HepG2 (cell line): Measurements from ENCODE around the gene BAG5. TPM values are rescaled to one million over a fixed set of nuclear protein-coding genes. Genes with fewer than 3 reads are reported as not detected.

Source experiments
- AGO2 ChIP-seq: fragments of 200-400 bp; formaldehyde crosslinking; optimal IDR thresholded peaks from 2 replicates; pipeline ENCODE3; 2017; ENCODE audit warnings: mild to moderate bottlenecking, low read depth, low read length, moderate library complexity
- AKAP8 ChIP-seq: sonication (generic); formaldehyde crosslinking; IDR thresholded peaks from 2 replicates; pipeline ENCODE4 v1.5.1; 2020; ENCODE audit warnings: mild to moderate bottlenecking, missing genetic modification reagents
- BCL6 ChIP-seq: IDR thresholded peaks from 2 replicates; pipeline ENCODE4 v1.6.1; 2016; ENCODE audit warnings: missing genetic modification reagents, missing compliant biosample characterization
- BHLHE40 ChIP-seq: IDR thresholded peaks from 2 replicates; pipeline ENCODE4 v1.6.1; 2011; ENCODE audit warnings: low read length, improper control_type of control experiment
- CENPBD1 ChIP-seq: sonication (generic); formaldehyde crosslinking; IDR thresholded peaks from 2 replicates; pipeline ENCODE4 v1.8.0; 2022; ENCODE audit warnings: missing genetic modification reagents, low read depth, mild to moderate bottlenecking, borderline replicate concordance
- CTCF ChIP-seq: sonication (generic); formaldehyde crosslinking; IDR thresholded peaks from 2 replicates; pipeline ENCODE4 v1.5.0; 2020; ENCODE audit warnings: mild to moderate bottlenecking, missing genetic modification reagents, moderate library complexity
- HCFC1 ChIP-seq: fragments of 150-350 bp; IDR thresholded peaks from 2 replicates; pipeline ENCODE4 v1.6.1; 2014; ENCODE audit warnings: low read depth, low read length
- HINFP ChIP-seq: sonication (generic); formaldehyde crosslinking; IDR thresholded peaks from 2 replicates; pipeline ENCODE4 v1.4.0; 2020; ENCODE audit warnings: low read depth, mild to moderate bottlenecking, missing genetic modification reagents
- ISX ChIP-seq: sonication (generic); formaldehyde crosslinking; conservative IDR thresholded peaks from 2 replicates; pipeline ENCODE4 v1.5.0; 2020; ENCODE audit warnings: missing genetic modification reagents
- KLF13 ChIP-seq: sonication (generic); formaldehyde crosslinking; IDR thresholded peaks from 2 replicates; pipeline ENCODE4 v1.4.0; 2020; ENCODE audit warnings: mild to moderate bottlenecking, missing genetic modification reagents
- MEIS2 ChIP-seq: sonication (generic); formaldehyde crosslinking; IDR thresholded peaks from 2 replicates; pipeline ENCODE4 v1.9.0; 2021; ENCODE audit warnings: mild to moderate bottlenecking, missing genetic modification reagents
- MLXIP ChIP-seq: sonication (generic); formaldehyde crosslinking; IDR thresholded peaks from 2 replicates; pipeline ENCODE4 v1.9.0; 2021; ENCODE audit warnings: missing genetic modification reagents, borderline replicate concordance
- MXI1 ChIP-seq: IDR thresholded peaks from 3 replicates; pipeline ENCODE4 v1.6.1; 2012; ENCODE audit warnings: low read depth, low read length, inconsistent platforms, borderline replicate concordance
- NCOA5 ChIP-seq: sonication (generic); formaldehyde crosslinking; IDR thresholded peaks from 2 replicates; pipeline ENCODE4 v1.4.0; 2020; ENCODE audit warnings: missing genetic modification reagents
- NFIC ChIP-seq: IDR thresholded peaks from 2 replicates; pipeline ENCODE4 v1.6.1; 2012; ENCODE audit warnings: mild to moderate bottlenecking, low read length, inconsistent platforms
- NR2F2 ChIP-seq: IDR thresholded peaks from 2 replicates; pipeline ENCODE4 v1.6.1; 2012; ENCODE audit warnings: low read depth, inconsistent platforms, borderline replicate concordance
- PHF20 ChIP-seq: sonication (generic); formaldehyde crosslinking; IDR thresholded peaks from 2 replicates; pipeline ENCODE4 v1.5.0; 2020; ENCODE audit warnings: mild to moderate bottlenecking, missing genetic modification reagents
- POLR2AphosphoS2 ChIP-seq: IDR thresholded peaks from 2 replicates; pipeline ENCODE4 v1.6.1; 2011; ENCODE audit warnings: low read depth, low read length, improper control_type of control experiment
- SIX1 ChIP-seq: sonication (generic); formaldehyde crosslinking; IDR thresholded peaks from 2 replicates; pipeline ENCODE4 v1.4.0; 2020; ENCODE audit warnings: missing genetic modification reagents, borderline replicate concordance
- SUZ12 ChIP-seq: fragments of 150-350 bp; IDR thresholded peaks from 2 replicates; pipeline ENCODE4 v1.6.1; 2014; ENCODE audit warnings: low read depth, low read length
- ZBTB38 ChIP-seq: sonication (generic); formaldehyde crosslinking; IDR thresholded peaks from 2 replicates; pipeline ENCODE4 v1.5.1; 2020; ENCODE audit warnings: mild to moderate bottlenecking, missing genetic modification reagents
- ZBTB49 ChIP-seq: sonication (generic); formaldehyde crosslinking; IDR thresholded peaks from 2 replicates; pipeline ENCODE4 v1.4.0; 2020; ENCODE audit warnings: missing genetic modification reagents, borderline replicate concordance
- polyA plus RNA-seq, 8 experiments: library from polyadenylated mRNA; depleted of rRNA in 3 of 8; stranded (reverse) in 7 of 8; unstranded in 1 of 8; fragments of >200 nt; fragmentation: Illumina TruSeq in 4 of 8; extraction: Trizol in 4 of 8; gene quantifications; 2 replicates each; pipeline versions ENCODE4 v1.2.1 to v1.2.3, GENCODE V29; 2011 to 2016; ENCODE audit warnings: low read depth in 4 of 8, missing spikeins in 1 of 8, mixed read lengths in 1 of 8; ENCODE audit not compliant: insufficient read depth in 1 of 8
- total RNA-seq, 5 experiments: library from RNA; depleted of rRNA; stranded (reverse); fragments of >200 nt; fragmentation: Illumina TruSeq; extraction: Trizol; gene quantifications; 2 replicates each; pipeline ENCODE4 v1.2.3, GENCODE V29; 2016; ENCODE audit warnings: low read depth in 1 of 5

Gene BAG5
- total and polyA plus RNA-seq, 2 of the 13 experiments (the other 11 are each of a cell fraction or from before 2014, with no cell fraction given): 3.5 to 21.0 TPM

DNA sequence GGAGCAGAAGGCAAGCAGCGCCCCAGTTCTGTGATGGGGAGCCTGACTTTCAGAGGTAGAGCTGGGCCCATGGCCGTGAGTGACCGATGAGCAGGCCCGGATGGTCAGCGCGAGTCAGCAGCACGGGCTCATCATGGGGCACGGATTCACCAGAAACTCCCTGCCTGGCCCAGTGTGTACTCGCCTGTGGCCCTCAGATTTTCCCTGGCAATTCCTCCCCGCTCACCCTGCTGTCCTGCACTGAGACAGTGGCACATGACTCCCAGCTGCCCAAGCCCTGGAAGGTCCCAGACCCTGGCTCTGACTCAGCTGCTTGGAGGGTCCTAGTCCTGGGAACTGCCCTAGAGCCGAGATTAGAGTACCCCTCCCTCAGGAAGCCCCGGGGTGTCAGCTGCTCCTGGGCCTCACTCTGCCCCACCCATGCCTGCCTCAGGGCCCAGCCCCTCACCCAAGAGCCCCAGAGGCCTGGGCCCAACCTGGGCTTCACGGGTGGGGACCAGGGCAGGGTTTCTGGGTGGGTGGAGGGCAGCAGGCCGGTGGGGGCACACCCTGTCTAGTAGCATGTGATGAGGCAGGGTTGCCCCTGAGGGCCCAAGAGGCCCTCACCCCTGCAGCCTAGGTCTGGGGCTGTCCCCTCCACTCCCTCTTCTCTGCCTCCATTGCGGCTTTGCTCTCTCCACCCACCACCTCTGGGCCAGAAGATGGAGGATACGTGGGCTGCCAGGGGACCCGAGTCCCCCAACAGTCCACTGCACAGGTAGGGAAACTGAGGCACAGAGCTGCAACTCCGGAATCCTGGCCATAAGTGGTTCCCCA, 25.1 kb downstream of the BAG5 start (continued):
- TF ChIP-seq CENPBD1 (no peak), ZBTB38 (peak; percentile 47; the same call in 1 of the 2 replicates), HINFP (CRISPR knock-in tag) (no peak), HCFC1 (no peak), PHF20 (CRISPR knock-in tag) (no peak), MEIS2 (CRISPR knock-in tag) (no peak), ISX (CRISPR knock-in tag) (no peak), NFIC (no peak), MXI1 (no peak), NR2F2 (no peak), AKAP8 (CRISPR knock-in tag) (peak; percentile 1; the same call in 1 of the 2 replicates), KLF13 (CRISPR knock-in tag) (no peak), SIX1 (CRISPR knock-in tag) (no peak), NCOA5 (CRISPR knock-in tag) (no peak), AGO2 (peak; percentile 74), BCL6 (CRISPR knock-in tag) (no peak), SUZ12 (no peak), CTCF (no peak), ZBTB49 (no peak), POLR2AphosphoS2 (0 out of 2 replicates have a peak, but pooled peaks have one; percentile 13), MLXIP (CRISPR knock-in tag) (no peak), BHLHE40 (no peak)
